CD14-positive monocyte (primary cell): ENCODE data around the gene KBTBD13. TPM values are rescaled to one million over a fixed set of nuclear protein-coding genes. Genes with fewer than 3 reads are reported as not detected.
"Not testable (repeated sequence)": the region's sequence is repeated elsewhere in the genome, so short reads cannot be mapped to it uniquely, and the experiment has no call there.

Experiments used
- DNase-seq, 3 donors: peaks; one replicate each; pipeline ENCODE4 v3.0.0-alpha.2; 2011 to 2022
- H2AFZ ChIP-seq: 2 replicates; pipeline ENCODE4 v1.6.0; 2012; ENCODE audit warnings: mild to moderate bottlenecking, low read depth, low read length, inconsistent platforms; ENCODE audit not compliant: insufficient read depth, poor library complexity, severe bottlenecking
- H3K27ac ChIP-seq, 2 donors: 1 replicate in 1 of 2; 2 replicates in 1 of 2; pipeline ENCODE4 v1.5.1; 2012 to 2013; ENCODE audit warnings: low read length in 2 of 2, control low read depth in 1 of 2, inconsistent platforms in 1 of 2, low read depth in 1 of 2, mild to moderate bottlenecking in 1 of 2
- H3K27me3 ChIP-seq, 2 donors: one replicate each; pipeline versions ENCODE4 v1.6.0 to v1.6.1; 2011 to 2013; ENCODE audit warnings: low read length in 2 of 2; ENCODE audit not compliant: control insufficient read depth in 2 of 2, insufficient read depth in 2 of 2
- H3K36me3 ChIP-seq, 2 donors: replicated peaks in 1 of 2; 1 replicate in 1 of 2; 2 replicates in 1 of 2; pipeline versions ENCODE4 v1.5.1 to v1.6.1; 2012 to 2013; ENCODE audit warnings: low read length in 2 of 2, control low read depth in 1 of 2, inconsistent platforms in 1 of 2, mild to moderate bottlenecking in 1 of 2; ENCODE audit not compliant: insufficient read depth in 2 of 2, control insufficient read depth in 1 of 2
- H3K4me1 ChIP-seq, 2 donors: 1 replicate in 1 of 2; 2 replicates in 1 of 2; pipeline versions ENCODE4 v1.5.1 to v1.6.1; 2012 to 2013; ENCODE audit warnings: low read length in 2 of 2, control low read depth in 1 of 2, inconsistent platforms in 1 of 2, mild to moderate bottlenecking in 1 of 2, moderate library complexity in 1 of 2; ENCODE audit not compliant: insufficient read depth in 2 of 2, control insufficient read depth in 1 of 2
- H3K4me2 ChIP-seq: replicated peaks from 2 replicates; pipeline ENCODE3; 2012; ENCODE audit warnings: low read length, moderate library complexity, mild to moderate bottlenecking; ENCODE audit not compliant: poor library complexity, severe bottlenecking; ENCODE audit errors: extremely low read depth
- H3K4me3 ChIP-seq, 3 experiments: fragments of 200-600 bp in 1 of 3; sonication (generic) in 1 of 3; replicated peaks in 1 of 3; 1 replicate in 2 of 3; 2 replicates in 1 of 3; pipeline ENCODE4 v1.5.1; 2011 to 2013; ENCODE audit warnings: low read length in 3 of 3, mild to moderate bottlenecking in 3 of 3, control low read depth in 2 of 3, low read depth in 2 of 3, inconsistent platforms in 1 of 3, moderate library complexity in 1 of 3
- H3K79me2 ChIP-seq: 2 replicates; pipeline ENCODE4 v1.6.0; 2012; ENCODE audit warnings: mild to moderate bottlenecking, control low read depth, inconsistent platforms, low read length, moderate library complexity; ENCODE audit not compliant: insufficient read depth
- H3K9ac ChIP-seq: 2 replicates; pipeline ENCODE4 v1.6.0; 2017; ENCODE audit warnings: low read length, mild to moderate bottlenecking; ENCODE audit not compliant: insufficient read depth, poor library complexity, severe bottlenecking
- H3K9me3 ChIP-seq, 2 donors: replicated peaks in 1 of 2; 1 replicate in 1 of 2; 2 replicates in 1 of 2; pipeline versions ENCODE4 v1.5.1 to v1.6.1; 2012 to 2013; ENCODE audit warnings: low read length in 2 of 2, control low read depth in 1 of 2; ENCODE audit not compliant: control insufficient read depth in 1 of 2, insufficient read depth in 1 of 2
- H4K20me1 ChIP-seq: 2 replicates; pipeline ENCODE4 v1.6.0; 2012; ENCODE audit warnings: mild to moderate bottlenecking, low read length, control low read depth, moderate library complexity; ENCODE audit not compliant: insufficient read depth
- H3K27ac Mint-ChIP-seq, 7 donors: one replicate each; pipeline ENCODE4 v1.8.0; 2020; ENCODE audit warnings: mild to moderate bottlenecking in 7 of 7, mixed read lengths in 7 of 7, moderate library complexity in 6 of 7, inconsistent platforms in 2 of 7
- H3K27me3 Mint-ChIP-seq, 3 donors: one replicate each; pipeline ENCODE4 v1.8.0; 2021 to 2022; ENCODE audit warnings: low read depth in 3 of 3, mild to moderate bottlenecking in 3 of 3, mixed read lengths in 3 of 3, moderate library complexity in 3 of 3, inconsistent platforms in 1 of 3
- H3K36me3 Mint-ChIP-seq, 2 donors: one replicate each; pipeline ENCODE4 v1.8.0; 2020; ENCODE audit warnings: mixed read lengths in 2 of 2, inconsistent platforms in 1 of 2, mild to moderate bottlenecking in 1 of 2
- H3K4me1 Mint-ChIP-seq: one replicate; pipeline ENCODE4 v1.8.0; 2020; ENCODE audit warnings: mild to moderate bottlenecking, mixed read lengths
- H3K4me3 Mint-ChIP-seq, 2 donors: one replicate each; pipeline ENCODE4 v1.8.0; 2020; ENCODE audit warnings: mild to moderate bottlenecking in 2 of 2, mixed read lengths in 2 of 2, moderate library complexity in 1 of 2
- H3K9me3 Mint-ChIP-seq, 7 donors: one replicate each; pipeline ENCODE4 v1.8.0; 2020 to 2022; ENCODE audit warnings: mixed read lengths in 7 of 7, mild to moderate bottlenecking in 6 of 7, moderate library complexity in 6 of 7, inconsistent platforms in 2 of 7
- WGBS: methylation state at CpG from one replicate; pipeline ENCODE4 v1.1.5; 2013; ENCODE audit warnings: missing lambda C conversion rate; ENCODE audit not compliant: insufficient coverage; 5-methylcytosine and 5-hydroxymethylcytosine counted together
- intact Hi-C, 2 donors: fragments of 100-400 bp; cut with micrococcal nuclease; formaldehyde crosslinking; loops; one replicate each; pipeline versions ENCODE4 v1.15.0 to v1.15.1; 2023
- polyA plus RNA-seq, 3 donors: library from polyadenylated mRNA; depleted of rRNA in 1 of 3; unstranded in 2 of 3; stranded (reverse) in 1 of 3; fragments of 300-500 nt in 2 of 3; fragments of >200 nt in 1 of 3; fragmentation: Illumina TruSeq in 2 of 3; gene quantifications; 1 replicate in 2 of 3; 2 replicates in 1 of 3; pipeline ENCODE4 v1.2.3, GENCODE V29; 2012 to 2021
- TF ChIP-seq, protein P1 (sequence below): fragments of 200-600 bp; IDR thresholded peaks from one replicate; pipeline ENCODE4 v1.8.0; 2022; ENCODE audit warnings: antibody characterized with exemption, mild to moderate bottlenecking

Gene KBTBD13
- polyA plus RNA-seq, 3 donors: not detected

DNA sequence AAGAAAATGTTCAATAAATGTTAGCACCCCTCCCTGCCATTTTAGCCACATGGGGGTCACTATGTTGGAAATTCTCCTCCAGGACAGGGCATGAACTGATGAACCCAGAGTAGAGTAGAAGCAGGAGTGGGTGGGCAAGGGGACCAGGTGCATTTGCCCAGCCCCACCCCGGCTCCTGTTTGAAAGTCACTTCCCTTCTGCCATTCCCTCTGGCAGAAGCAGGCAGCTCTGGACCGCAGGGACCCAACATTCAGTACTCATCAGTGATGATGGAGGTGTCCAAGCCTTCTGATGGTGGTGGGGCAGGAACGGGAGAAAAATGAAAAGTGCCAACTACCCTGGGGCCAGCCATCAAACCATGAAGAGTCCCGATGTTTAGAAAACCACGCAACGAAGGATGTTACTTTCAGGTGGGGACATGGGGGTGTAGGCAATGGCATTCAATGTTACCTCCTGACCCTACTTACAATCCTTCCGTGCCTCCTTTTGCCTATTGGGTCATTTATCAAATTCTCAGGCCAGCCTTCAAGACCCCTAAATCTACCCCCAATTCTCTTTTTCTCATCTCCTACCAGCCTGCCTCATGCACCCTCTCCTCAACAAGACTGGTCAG lies 21.2 kb downstream of the KBTBD13 start:
- Mint-ChIP-seq H3K36me3 (peaks cover 40 to 52% of the 10 kb centered on the region in 2 donors), H3K27me3 (peaks cover 0 to 2% (median 2%) of the 10 kb centered on the region in 3 donors), H3K9me3 (no peaks in the 10 kb centered on the region), H3K4me1 (peaks cover 12% of the 10 kb centered on the region), H3K27ac (no peak overlapping the region), H3K4me3 (no peak overlapping the region)
- Histone ChIP-seq H3K27ac (no peak overlapping the region), H3K9ac (no peak overlapping the region), H2AFZ (no peak overlapping the region), H3K36me3 (peaks cover 27 to 51% of the 10 kb centered on the region in 2 donors), H3K4me3 (no peak overlapping the region), H3K9me3 (no peaks in the 10 kb centered on the region), H4K20me1 (no peaks in the 10 kb centered on the region), H3K27me3 (no peaks in the 10 kb centered on the region), H3K4me1 (peaks cover 13 to 14% of the 10 kb centered on the region in 2 donors), H3K4me2 (no peak overlapping the region), H3K79me2 (no peaks in the 10 kb centered on the region)
- no peak for DNase-seq
- intact Hi-C loops: no loop called here
- WGBS: 80% methylated on average over 2 of the region's 7 CpGs
- TF ChIP-seq, protein P1, sequence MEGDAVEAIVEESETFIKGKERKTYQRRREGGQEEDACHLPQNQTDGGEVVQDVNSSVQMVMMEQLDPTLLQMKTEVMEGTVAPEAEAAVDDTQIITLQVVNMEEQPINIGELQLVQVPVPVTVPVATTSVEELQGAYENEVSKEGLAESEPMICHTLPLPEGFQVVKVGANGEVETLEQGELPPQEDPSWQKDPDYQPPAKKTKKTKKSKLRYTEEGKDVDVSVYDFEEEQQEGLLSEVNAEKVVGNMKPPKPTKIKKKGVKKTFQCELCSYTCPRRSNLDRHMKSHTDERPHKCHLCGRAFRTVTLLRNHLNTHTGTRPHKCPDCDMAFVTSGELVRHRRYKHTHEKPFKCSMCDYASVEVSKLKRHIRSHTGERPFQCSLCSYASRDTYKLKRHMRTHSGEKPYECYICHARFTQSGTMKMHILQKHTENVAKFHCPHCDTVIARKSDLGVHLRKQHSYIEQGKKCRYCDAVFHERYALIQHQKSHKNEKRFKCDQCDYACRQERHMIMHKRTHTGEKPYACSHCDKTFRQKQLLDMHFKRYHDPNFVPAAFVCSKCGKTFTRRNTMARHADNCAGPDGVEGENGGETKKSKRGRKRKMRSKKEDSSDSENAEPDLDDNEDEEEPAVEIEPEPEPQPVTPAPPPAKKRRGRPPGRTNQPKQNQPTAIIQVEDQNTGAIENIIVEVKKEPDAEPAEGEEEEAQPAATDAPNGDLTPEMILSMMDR: no peak

GRCh38 chr15:65099336-65099735 lies 22.8 kb downstream of the KBTBD13 start:
- TF ChIP-seq, protein P1: no peak
- no peaks in the 10 kb centered on the region for H3K9me3 ChIP-seq
- Mint-ChIP-seq H3K36me3 (peaks cover 48 to 54% of the 10 kb centered on the region in 2 donors), H3K27ac (no peak overlapping the region), H3K4me3 (no peak overlapping the region), H3K27me3 (peaks cover 0 to 2% (median 2%) of the 10 kb centered on the region in 3 donors), H3K9me3 (no peaks in the 10 kb centered on the region), H3K4me1 (peaks cover 12% of the 10 kb centered on the region)
- H3K79me2 ChIP-seq: no peaks in the 10 kb centered on the region
- no peaks in the 10 kb centered on the region for H4K20me1 ChIP-seq
- no peak overlapping the region for H3K9ac ChIP-seq
- H3K4me2 ChIP-seq: no peak overlapping the region
- no peak overlapping the region for H3K27ac ChIP-seq
- intact Hi-C loops: no loop called here
- no peak overlapping the region for H3K4me3 ChIP-seq
- 98% methylated on average over 4 of the region's 5 CpGs for WGBS
- peaks cover 13 to 14% of the 10 kb centered on the region in 2 donors for H3K4me1 ChIP-seq
- no peak for DNase-seq
- peaks cover 27 to 64% of the 10 kb centered on the region in 2 donors for H3K36me3 ChIP-seq
- H3K27me3 ChIP-seq: no peaks in the 10 kb centered on the region
- H2AFZ ChIP-seq: no peak overlapping the region

GRCh38 chr15:65099801-65100200 lies 23.3 kb downstream of the KBTBD13 start:
- peaks cover 13 to 14% of the 10 kb centered on the region in 2 donors for H3K4me1 ChIP-seq
- H3K27me3 Mint-ChIP-seq, H3K4me2 ChIP-seq, DNase-seq, H3K9ac ChIP-seq, intact Hi-C loops, H3K9me3 ChIP-seq, H3K4me3 ChIP-seq, H2AFZ ChIP-seq, H3K27me3 ChIP-seq, H4K20me1 ChIP-seq, H3K79me2 ChIP-seq, H3K27ac Mint-ChIP-seq, H3K9me3 Mint-ChIP-seq, H3K4me3 Mint-ChIP-seq, H3K27ac ChIP-seq: not testable (repeated sequence)
- H3K36me3 ChIP-seq: peaks cover 30 to 64% of the 10 kb centered on the region in 2 donors
- no CpG with 5 or more reads among the region's 10 CpGs for WGBS
- peaks cover 49 to 59% of the 10 kb centered on the region in 2 donors for H3K36me3 Mint-ChIP-seq
- H3K4me1 Mint-ChIP-seq: peaks cover 12% of the 10 kb centered on the region
